NCI-H510A treated with DMSO at 0.1 percent for 48 hours (cell line): ENCODE data around the gene UFM1.
A peak's percentile ranks its signal among the peaks of the same experiment; 100 is the strongest.
"Not testable (repeated sequence)": the region's sequence is repeated elsewhere in the genome, so short reads cannot be mapped to it uniquely, and the experiment has no call there.

ENCODE experiments used
- DNase-seq: peaks from one replicate; lab custom pipeline; 2025; lab: John Stamatoyannopoulos, UW

UFM1 gene

GRCh38 chr13:38349390-38350113 lies at the start of gene UFM1:
Gene UFM1, plus strand, starts transcription at chr13:38349851. Its CDS starts 69 bp downstream, at chr13:38349920.
- DNase-seq, result peak; percentile 71

- no peak for DNase-seq
Measured at GRCh38 chr13:38301236-38301635, 48.4 kb upstream of the UFM1 start.

DNA sequence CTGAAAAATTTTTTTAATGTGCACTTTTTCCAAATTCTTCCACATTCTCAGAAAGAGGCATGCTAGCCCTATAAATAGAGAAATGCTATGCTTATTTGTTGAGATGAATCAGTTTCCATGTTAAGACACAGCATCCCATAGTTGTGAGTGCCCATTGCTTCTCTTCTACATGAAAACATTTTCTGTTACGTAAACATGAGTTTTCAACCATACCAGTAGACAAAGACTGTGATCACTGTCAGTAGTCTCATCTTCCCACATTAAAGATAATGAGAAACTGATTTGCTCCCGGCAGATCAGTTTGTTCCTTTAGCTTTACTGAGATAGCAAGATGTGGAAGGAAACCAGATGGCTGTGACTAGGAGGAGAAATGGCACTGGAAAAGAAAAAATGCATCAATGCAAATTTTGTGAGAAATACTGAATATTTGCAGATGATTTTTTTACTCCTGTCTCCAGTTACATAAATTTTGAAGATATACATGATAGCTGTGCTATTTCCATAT lies 45.8 kb upstream of the UFM1 start:
- no peak for DNase-seq

GRCh38 chr13:38308736-38309135 lies 40.9 kb upstream of the UFM1 start:
- DNase-seq, result no peak

DNA sequence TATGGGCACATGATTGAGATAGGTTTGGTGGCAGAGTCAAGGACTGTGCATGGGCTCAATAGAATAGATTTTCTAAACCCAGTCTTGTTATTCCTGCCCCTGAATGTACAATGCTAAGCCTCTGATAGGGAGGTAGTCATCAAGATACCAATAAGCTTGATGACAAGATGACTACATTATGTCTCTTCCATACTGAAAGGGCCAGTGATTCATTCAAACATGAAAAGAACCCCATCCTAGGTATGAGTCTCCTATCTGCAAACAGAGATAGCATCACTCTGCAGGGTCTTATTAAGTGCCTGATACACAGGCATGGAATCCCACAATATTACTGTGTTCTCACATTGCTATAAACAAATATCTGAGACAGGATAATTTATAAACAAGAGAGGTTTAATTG lies 40.3 kb upstream of the UFM1 start:
- no peak for DNase-seq

DNA sequence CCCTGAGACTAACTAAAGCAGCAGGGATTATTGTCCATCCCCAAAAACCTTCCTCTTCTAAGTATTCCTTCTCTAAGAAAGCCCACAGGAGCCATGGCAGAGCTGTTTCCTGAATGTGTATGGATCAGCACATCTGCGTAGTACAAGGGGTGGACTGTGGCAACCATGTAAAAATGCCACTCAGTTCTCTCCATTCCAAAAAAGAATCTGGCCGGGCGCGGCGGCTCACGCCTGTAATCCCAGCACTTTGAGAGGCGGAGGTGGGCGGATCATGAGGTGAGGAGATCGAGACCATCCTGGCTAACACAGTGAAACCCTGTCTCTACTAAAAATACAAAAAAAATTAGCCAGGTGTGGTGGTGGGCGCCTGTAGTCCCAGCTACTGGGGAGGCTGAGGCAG lies 38.5 kb upstream of the UFM1 start:
- not testable (repeated sequence) for DNase-seq

- no peak for DNase-seq
Measured at GRCh38 chr13:38316129-38316528, 33.5 kb upstream of the UFM1 start.

DNA sequence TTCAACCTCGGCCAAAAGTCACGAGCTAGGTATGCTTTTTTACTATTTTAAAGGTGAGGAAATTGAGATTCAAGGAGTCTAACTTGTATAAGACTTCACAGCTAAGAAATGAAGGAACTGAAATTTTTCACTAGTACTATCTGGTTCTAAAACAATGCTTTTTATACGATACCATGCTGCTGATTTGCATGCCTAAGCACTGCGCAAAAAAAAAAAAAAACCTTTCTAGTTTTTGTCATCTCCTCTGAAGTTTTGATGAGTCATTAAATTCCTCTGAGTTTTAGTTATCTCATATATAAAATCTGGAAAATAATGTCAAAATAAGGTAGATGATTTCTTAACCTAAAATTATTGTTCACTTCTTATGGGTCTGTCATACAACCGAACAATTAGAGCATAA lies 28.0 kb upstream of the UFM1 start:
- no peak for DNase-seq

DNA sequence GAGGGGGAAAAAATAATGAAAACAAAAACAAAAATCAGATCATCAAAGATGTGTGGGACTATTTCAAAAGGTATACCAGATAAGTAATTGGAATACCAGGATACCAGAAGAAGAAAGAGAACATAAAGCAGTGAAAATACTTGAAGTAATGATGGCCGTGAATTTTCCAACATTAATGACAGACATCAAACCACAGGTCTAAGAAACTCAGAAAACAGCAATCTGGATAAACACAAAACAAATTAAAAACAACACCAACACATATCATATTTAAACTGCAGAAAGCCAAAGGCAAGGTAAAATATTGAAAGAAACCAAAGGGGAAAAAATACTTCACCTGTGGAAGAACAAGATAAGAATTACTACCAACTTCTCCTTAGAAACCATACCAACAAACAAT lies 24.2 kb upstream of the UFM1 start:
- DNase-seq, result no peak

GRCh38 chr13:38328699-38329098 lies 21.0 kb upstream of the UFM1 start:
- no peak for DNase-seq

- DNase-seq, result no peak
Measured at GRCh38 chr13:38334845-38335244, 14.8 kb upstream of the UFM1 start.

GRCh38 chr13:38338089-38338488 lies 11.6 kb upstream of the UFM1 start:
- no peak for DNase-seq

- DNase-seq, result no peak
Measured at GRCh38 chr13:38340624-38341023, 9.0 kb upstream of the UFM1 start.

DNA sequence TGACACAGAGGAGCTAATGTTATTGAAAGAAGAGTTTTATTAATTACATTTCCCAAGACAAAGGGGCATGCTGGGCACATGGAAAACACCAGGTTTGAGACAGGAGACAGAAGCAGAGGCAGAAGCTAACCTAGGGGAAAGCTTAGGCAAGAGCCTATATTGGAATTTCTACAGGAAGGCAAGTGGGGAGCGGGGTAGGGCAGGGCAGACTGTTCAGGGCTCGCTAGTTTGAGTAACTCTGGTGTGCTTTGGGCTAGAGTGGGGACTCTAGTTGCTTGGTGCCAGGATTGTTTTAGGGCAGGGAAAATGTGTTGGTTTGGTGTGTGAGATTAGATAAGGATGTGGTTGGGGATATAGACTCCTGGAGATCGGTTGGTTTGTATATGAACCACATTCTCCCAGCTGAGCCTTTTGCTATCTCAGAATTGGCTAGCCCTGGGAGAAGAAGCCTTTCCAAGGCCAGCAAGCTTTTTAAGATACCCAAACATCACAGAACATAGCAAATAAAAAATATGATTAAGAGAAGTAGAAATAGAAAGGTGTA lies 8.4 kb upstream of the UFM1 start:
- DNase-seq, result no peak

DNA sequence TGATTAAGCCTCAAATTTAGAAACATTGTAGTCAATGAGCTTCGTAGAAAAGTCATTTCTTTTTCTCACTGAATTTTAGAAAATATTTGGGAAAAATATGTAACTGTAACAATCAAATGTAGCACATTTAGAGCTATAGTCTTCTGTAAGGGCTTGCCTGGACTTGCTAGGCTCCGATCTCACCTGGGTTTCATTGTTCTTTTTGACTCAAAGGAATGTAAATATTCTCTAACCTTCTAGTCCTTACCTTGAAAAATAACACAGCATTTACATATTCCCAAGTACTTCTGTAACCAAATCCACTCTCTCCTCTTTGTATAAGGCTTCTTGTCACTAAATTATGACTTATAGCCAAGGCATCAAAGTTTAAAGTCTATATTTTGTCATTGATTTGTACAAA lies 2.9 kb upstream of the UFM1 start:
- no peak for DNase-seq

- DNase-seq, result no peak
Measured at GRCh38 chr13:38348861-38349389, 726 bp upstream of the UFM1 start.

DNA sequence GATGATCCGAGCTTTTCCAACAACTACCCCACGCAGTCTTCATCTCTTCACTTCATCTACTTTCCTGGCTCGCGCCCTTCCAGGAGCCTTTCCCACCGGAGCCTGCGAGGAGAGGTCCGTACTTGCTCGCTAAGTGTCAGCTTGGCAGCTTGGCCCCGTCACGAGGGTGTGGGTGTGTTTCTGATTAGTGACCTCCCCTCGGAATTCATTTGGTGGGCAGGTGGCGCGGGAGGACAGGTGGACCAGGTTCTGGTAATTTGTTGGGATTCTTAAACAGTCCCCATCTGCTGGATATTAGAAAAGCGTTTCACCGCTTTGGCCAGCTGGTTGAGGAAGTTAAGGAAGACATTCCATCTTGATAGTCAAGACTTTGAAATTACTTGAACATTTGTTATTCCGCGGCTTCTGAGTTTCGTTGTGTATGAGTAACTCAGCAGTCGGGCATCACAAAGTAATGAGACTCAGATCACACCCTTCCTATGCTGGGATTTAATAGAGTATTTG lies 515 bp downstream of the UFM1 start:
- no peak for DNase-seq

GRCh38 chr13:38355595-38356119 lies 6.0 kb downstream of the UFM1 start:
- no peak for DNase-seq

DNA sequence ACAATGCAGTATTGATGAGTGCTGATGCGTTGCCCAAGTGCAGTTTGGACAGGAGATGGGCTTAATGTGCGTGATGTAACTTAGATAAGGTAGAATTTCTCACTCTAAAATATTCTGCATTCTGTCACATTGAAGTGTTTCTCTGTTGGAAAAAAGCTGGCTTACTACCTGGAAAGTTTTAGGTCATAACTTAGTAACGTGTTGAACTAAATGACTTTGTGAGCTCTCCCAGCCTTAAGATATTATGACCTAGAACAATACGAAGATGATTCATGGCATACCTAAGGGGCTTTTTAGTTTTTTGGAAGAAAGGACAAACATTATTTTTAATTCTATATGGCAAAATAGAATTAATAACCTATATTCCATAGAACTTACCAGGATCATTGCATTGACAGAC lies 9.0 kb downstream of the UFM1 start:
- no peak for DNase-seq

- no peak for DNase-seq
Measured at GRCh38 chr13:38361542-38362262, 12.1 kb downstream of the UFM1 start.

DNA sequence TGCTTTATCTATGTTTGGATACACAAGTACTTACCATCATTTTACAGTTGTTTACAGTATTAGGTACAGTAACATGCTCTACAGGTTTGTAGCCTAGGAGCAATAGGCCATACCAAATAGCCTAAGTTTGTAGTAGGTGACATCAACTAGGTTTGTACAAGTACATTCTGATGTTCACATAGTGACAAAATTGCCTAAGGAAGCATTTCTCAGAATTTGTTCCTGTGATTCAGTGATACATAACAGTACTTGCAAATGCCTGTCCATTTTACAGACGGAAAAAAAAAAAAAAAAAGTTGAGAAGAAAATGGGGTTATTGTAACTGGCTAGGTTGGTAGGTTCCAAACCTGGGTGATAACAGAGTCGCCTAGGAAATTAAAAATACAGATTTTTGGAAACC lies 13.6 kb downstream of the UFM1 start:
- DNase-seq, result no peak

GRCh38 chr13:38363746-38364145 lies 14.1 kb downstream of the UFM1 start:
- not testable (repeated sequence) for DNase-seq
